ENCODE measurements around the gene INO80D.

The INO80D gene

GRCh38 chr2:206001912-206002311 lies 84.1 kb downstream of the INO80D start:
- Histone ChIP-seq H3K4me1 (ENCODE audit: insufficient read depth, low read length, severe bottlenecking) (no peaks in the 10 kb centered on the region), H4K20me1 (ENCODE audit: insufficient read depth, low read length) (no peaks in the 10 kb centered on the region), H3K27ac (ENCODE audit: low read depth, low read length, poor library complexity, severe bottlenecking) (no peak overlapping the region), H2AFZ (ENCODE audit: low read length) (no peak overlapping the region), H3K79me2 (ENCODE audit: insufficient read depth, low read length) (no peaks in the 10 kb centered on the region), H3F3A (ENCODE audit: insufficient read depth, low read length) (no peaks in the 10 kb centered on the region), H3K9me3 (ENCODE audit: low read length) (no peaks in the 10 kb centered on the region), H3K9ac (ENCODE audit: low read length) (no peak overlapping the region), H3K9me2 (ENCODE audit: low read depth, low read length) (no peaks in the 10 kb centered on the region), H3K36me3 (ENCODE audit: insufficient read depth, low read length) (peaks cover 31% of the 10 kb centered on the region), H3K4me3 (ENCODE audit: low read depth, low read length, poor library complexity, severe bottlenecking) (no peak overlapping the region), H3K27me3 (ENCODE audit: insufficient read depth, low read length) (no peaks in the 10 kb centered on the region), H3K4me2 (ENCODE audit: low read length) (no peak overlapping the region)
- TF ChIP-seq EZH2 (IDR thresholded peaks at IDR 0.05; ENCODE audit: borderline replicate concordance, low read length) (no peak), CTCF (IDR thresholded peaks at IDR 0.05; ENCODE audit: low read length) (no peak)

GRCh38 chr2:206000776-206001175 lies 85.2 kb downstream of the INO80D start:
- H4K20me1 ChIP-seq (ENCODE audit: insufficient read depth, low read length), result no peaks in the 10 kb centered on the region
- H3K4me1 ChIP-seq (ENCODE audit: insufficient read depth, low read length, severe bottlenecking), result no peaks in the 10 kb centered on the region
- no peaks in the 10 kb centered on the region for H3K79me2 ChIP-seq (ENCODE audit: insufficient read depth, low read length)
- TF ChIP-seq EZH2 (IDR thresholded peaks at IDR 0.05; ENCODE audit: borderline replicate concordance, low read length) (no peak), CTCF (IDR thresholded peaks at IDR 0.05; ENCODE audit: low read length) (no peak)
- H3K9me3 ChIP-seq (ENCODE audit: low read length), result no peaks in the 10 kb centered on the region
- H3F3A ChIP-seq (ENCODE audit: insufficient read depth, low read length), result no peaks in the 10 kb centered on the region
- no peak overlapping the region for H3K4me3 ChIP-seq (ENCODE audit: low read depth, low read length, poor library complexity, severe bottlenecking)
- H2AFZ ChIP-seq (ENCODE audit: low read length), result no peak overlapping the region
- no peak overlapping the region for H3K4me2 ChIP-seq (ENCODE audit: low read length)
- H3K27me3 ChIP-seq (ENCODE audit: insufficient read depth, low read length), result no peaks in the 10 kb centered on the region
- no peak overlapping the region for H3K9ac ChIP-seq (ENCODE audit: low read length)
- H3K36me3 ChIP-seq (ENCODE audit: insufficient read depth, low read length), result peaks cover 27% of the 10 kb centered on the region; the same call in 1 of the 2 replicates
- no peaks in the 10 kb centered on the region for H3K9me2 ChIP-seq (ENCODE audit: low read depth, low read length)
- H3K27ac ChIP-seq (ENCODE audit: low read depth, low read length, poor library complexity, severe bottlenecking), result no peak overlapping the region

- Histone ChIP-seq H3K4me2 (ENCODE audit: low read length) (no peak overlapping the region), H3K9me2 (ENCODE audit: low read depth, low read length) (no peaks in the 10 kb centered on the region), H3K36me3 (ENCODE audit: insufficient read depth, low read length) (peaks cover 13% of the 10 kb centered on the region; the same call in 1 of the 2 replicates), H3K9ac (ENCODE audit: low read length) (no peak overlapping the region), H3K79me2 (ENCODE audit: insufficient read depth, low read length) (no peaks in the 10 kb centered on the region), H3K27me3 (ENCODE audit: insufficient read depth, low read length) (no peaks in the 10 kb centered on the region), H2AFZ (ENCODE audit: low read length) (no peak overlapping the region), H3K4me1 (ENCODE audit: insufficient read depth, low read length, severe bottlenecking) (no peaks in the 10 kb centered on the region), H3K9me3 (ENCODE audit: low read length) (no peaks in the 10 kb centered on the region), H3K27ac (ENCODE audit: low read depth, low read length, poor library complexity, severe bottlenecking) (no peak overlapping the region), H3K4me3 (ENCODE audit: low read depth, low read length, poor library complexity, severe bottlenecking) (no peak overlapping the region), H4K20me1 (ENCODE audit: insufficient read depth, low read length) (no peaks in the 10 kb centered on the region), H3F3A (ENCODE audit: insufficient read depth, low read length) (no peaks in the 10 kb centered on the region)
- no peak for TF ChIP-seq CTCF (IDR thresholded peaks at IDR 0.05; ENCODE audit: low read length)
- no peak for TF ChIP-seq EZH2 (IDR thresholded peaks at IDR 0.05; ENCODE audit: borderline replicate concordance, low read length)
These were observed 87.4 kb downstream of the INO80D start for GRCh38 chr2:205998583-205998982.
